GM18517 (cell line): Measurements from ENCODE around the gene IFITM1.

Experiments
- ATAC-seq: cut with Tn5 transposase; IDR thresholded peaks from one replicate; pipeline ENCODE4 v1.9.1; 2021; ENCODE audit warnings: mild to moderate bottlenecking, moderate library complexity; ENCODE audit not compliant: unreplicated experiment

The IFITM1 gene

GRCh38 chr11:313787-314553 lies at the start of gene IFITM1:
TSS of gene IFITM1 (plus strand) at chr11:314040. CDS start at chr11:314171, 131 bp downstream.
- no peak for ATAC-seq

GRCh38 chr11:266676-267439 lies 47.0 kb upstream of the IFITM1 start:
- no peak for ATAC-seq

GRCh38 chr11:267491-267994 lies 46.3 kb upstream of the IFITM1 start:
- no peak for ATAC-seq

- ATAC-seq = peak; percentile 50
Observed at GRCh38 chr11:268716-269145, 45.1 kb upstream of the IFITM1 start.

GRCh38 chr11:269146-269890 lies 44.5 kb upstream of the IFITM1 start:
- ATAC-seq = peak; percentile 75

- no peak for ATAC-seq
Observed at GRCh38 chr11:270451-271318, 43.2 kb upstream of the IFITM1 start.

- ATAC-seq = no peak
Observed at GRCh38 chr11:271319-271715, 42.5 kb upstream of the IFITM1 start.

GRCh38 chr11:272195-272930 lies 41.5 kb upstream of the IFITM1 start:
- no peak for ATAC-seq

- no peak for ATAC-seq
Observed at GRCh38 chr11:272931-273198, 41.0 kb upstream of the IFITM1 start.

- ATAC-seq = no peak
Observed at GRCh38 chr11:276219-276618, 37.6 kb upstream of the IFITM1 start.

- ATAC-seq = no peak
Observed at GRCh38 chr11:278001-278951, 35.6 kb upstream of the IFITM1 start, which contains the start of gene NLRP6. TSS of gene NLRP6 (plus strand) at chr11:278407. CDS start at chr11:278570, 163 bp downstream.

GRCh38 chr11:279040-279965 lies 34.5 kb upstream of the IFITM1 start:
- no peak for ATAC-seq

GRCh38 chr11:279966-280705 lies 33.7 kb upstream of the IFITM1 start:
- no peak for ATAC-seq

GRCh38 chr11:280706-281485 lies 32.9 kb upstream of the IFITM1 start:
- no peak for ATAC-seq

GRCh38 chr11:281486-282161 lies 32.2 kb upstream of the IFITM1 start:
- ATAC-seq = no peak

- no peak for ATAC-seq
Observed at GRCh38 chr11:282171-282570, 31.7 kb upstream of the IFITM1 start.
